ENCODE measurements around the gene BICC1.

GRCh38 chr10:58508316-58508715 lies 4.4 kb upstream of the BICC1 start:
- TF ChIP-seq CTCF (IDR thresholded peaks at IDR 0.05; ENCODE audit: extremely low read depth in 1 of 2, insufficient read depth in 1 of 2, low read depth in 1 of 2, low read length in 2 of 2): no peak
- TF ChIP-seq POLR2A (IDR thresholded peaks at IDR 0.05; ENCODE audit: low read depth, low read length): no peak
- no peak for TF ChIP-seq POLR2AphosphoS5 (IDR thresholded peaks at IDR 0.05; ENCODE audit: insufficient read depth, low read depth, low read length)
- TF ChIP-seq MYC (IDR thresholded peaks at IDR 0.05; ENCODE audit: low read depth, low read length): no peak
